Measurements from ENCODE around the gene CCNK. TPM values are rescaled to one million over a fixed set of nuclear protein-coding genes. Genes with fewer than 3 reads are reported as not detected.

Gene CCNK
- total RNA-seq, 1 donor from 2014 or later: 8.4 TPM

- no peak overlapping the region for H3K4me3 ChIP-seq (ENCODE audit: low read depth, low read length)
- TF ChIP-seq CTCF (conservative IDR thresholded peaks at IDR 0.05; ENCODE audit: low read depth, low read length): no peak
- no peak for DNase-seq (ENCODE audit: low read depth)
Measured at GRCh38 chr14:99522457-99522891, 41.3 kb downstream of the CCNK start.

- DNase-seq (ENCODE audit: low read depth): no peak
- no peak for TF ChIP-seq CTCF (conservative IDR thresholded peaks at IDR 0.05; ENCODE audit: low read depth, low read length)
- no peak overlapping the region for H3K4me3 ChIP-seq (ENCODE audit: low read depth, low read length)
Measured at GRCh38 chr14:99522934-99523703, 41.9 kb downstream of the CCNK start.

GRCh38 chr14:99523704-99524055, 42.5 kb downstream of the CCNK start:
- no peak for TF ChIP-seq CTCF (conservative IDR thresholded peaks at IDR 0.05; ENCODE audit: low read depth, low read length)
- no peak overlapping the region for H3K4me3 ChIP-seq (ENCODE audit: low read depth, low read length)
- no peak for DNase-seq (ENCODE audit: low read depth)

- DNase-seq (ENCODE audit: low read depth): no peak
- no peak overlapping the region for H3K4me3 ChIP-seq (ENCODE audit: low read depth, low read length)
- TF ChIP-seq CTCF (conservative IDR thresholded peaks at IDR 0.05; ENCODE audit: low read depth, low read length): no peak
Measured at GRCh38 chr14:99524091-99524661, 43.0 kb downstream of the CCNK start.

- no peak overlapping the region for H3K4me3 ChIP-seq (ENCODE audit: low read depth, low read length)
- DNase-seq (ENCODE audit: low read depth): no peak
- TF ChIP-seq CTCF (conservative IDR thresholded peaks at IDR 0.05; ENCODE audit: low read depth, low read length): peak; percentile 35
Measured at GRCh38 chr14:99524804-99525698, 43.8 kb downstream of the CCNK start.

- no peak for DNase-seq (ENCODE audit: low read depth)
- no peak for TF ChIP-seq CTCF (conservative IDR thresholded peaks at IDR 0.05; ENCODE audit: low read depth, low read length)
- H3K4me3 ChIP-seq (ENCODE audit: low read depth, low read length): no peak overlapping the region
Measured at GRCh38 chr14:99525699-99526080, 44.5 kb downstream of the CCNK start.

Data from epithelial cell of proximal tubule (primary cell).